Lower lobe of right lung (tissue), 2 donors: Measurements from ENCODE around the gene RPRD1A. TPM values are rescaled to one million over a fixed set of nuclear protein-coding genes. Genes with fewer than 3 reads are reported as not detected.
A peak's percentile ranks its signal among the peaks of the same experiment; 100 is the strongest.

Experiments
- ATAC-seq, 2 donors: fragments of 200-7000 bp; cut with Tn5 transposase; one replicate each; pipeline ENCODE4 v1.9.1; 2020 to 2022; ENCODE audit warnings: mild to moderate bottlenecking in 2 of 2, moderate library complexity in 2 of 2
- DNase-seq: peaks from one replicate; pipeline ENCODE4 v3.0.0-alpha.2; 2020
- H3K27ac ChIP-seq: fragments of 200-600 bp; one replicate; pipeline ENCODE4 v1.8.0; 2022
- H3K27me3 ChIP-seq: fragments of 200-600 bp; one replicate; pipeline ENCODE4 v1.8.0; 2022; ENCODE audit warnings: low read depth
- H3K36me3 ChIP-seq: fragments of 200-600 bp; one replicate; pipeline ENCODE4 v1.8.0; 2022; ENCODE audit warnings: mild to moderate bottlenecking
- H3K4me1 ChIP-seq: fragments of 200-600 bp; one replicate; pipeline ENCODE4 v1.8.0; 2022
- H3K4me3 ChIP-seq: fragments of 200-600 bp; one replicate; pipeline ENCODE4 v1.8.0; 2022; ENCODE audit warnings: mild to moderate bottlenecking
- H3K9me3 ChIP-seq: fragments of 200-600 bp; one replicate; pipeline ENCODE4 v1.8.0; 2022
- intact Hi-C: fragments of 100-400 bp; cut with DNase I; formaldehyde crosslinking; loops from one replicate; pipeline ENCODE4 v1.11.0; 2022
- total RNA-seq: library from RNA; stranded (reverse); fragmentation: NEBNext Ultra II Directional; extraction: Animal tissue kit (Norgen Biotek cat#: 25700); gene quantifications from one replicate; pipeline ENCODE4 v1.2.1, GENCODE V29; 2021
- TF ChIP-seq, protein P1 (sequence below): fragments of 200-600 bp; IDR thresholded peaks from one replicate; pipeline ENCODE4 v1.8.0; 2022; ENCODE audit warnings: antibody characterized with exemption, mild to moderate bottlenecking
- donor health status: DM: no; HTN: yes; CAD: no; lungs with severe emphysema.

The RPRD1A gene
- total RNA-seq, 1 donor from 2014 or later: 39.1 TPM

DNA sequence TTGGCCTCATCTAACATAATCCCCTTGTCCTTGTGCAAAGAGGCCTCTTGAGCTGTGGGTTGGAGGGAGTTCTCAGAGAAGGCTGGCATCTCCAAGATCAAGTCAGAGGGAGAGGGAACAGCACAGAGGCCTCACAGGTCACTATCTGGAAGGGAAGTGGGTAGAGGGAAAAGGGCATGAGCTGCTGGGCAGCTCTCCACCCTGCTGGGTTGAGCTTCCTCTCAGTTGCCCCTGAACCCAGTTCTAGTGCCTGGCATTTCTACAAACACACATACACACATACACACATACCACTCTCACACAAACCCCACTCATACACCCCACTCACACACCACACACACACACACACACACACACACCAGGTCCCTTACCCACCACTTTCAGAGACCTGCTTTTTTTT lies 125.2 kb downstream of the RPRD1A start:
- Histone ChIP-seq H3K27me3 (no peaks in the 10 kb centered on the region), H3K27ac (no peak overlapping the region), H3K4me3 (no peak overlapping the region), H3K36me3 (no peaks in the 10 kb centered on the region), H3K9me3 (no peaks in the 10 kb centered on the region), H3K4me1 (no peaks in the 10 kb centered on the region)
- intact Hi-C loops: loop anchor here (10.0 kb wide), 1 partner anchor 187 kb away; no protein-coding TSS in a partner anchor
- ATAC-seq (peak; percentile 29 to 55), DNase-seq (no peak)
- TF ChIP-seq, protein P1, sequence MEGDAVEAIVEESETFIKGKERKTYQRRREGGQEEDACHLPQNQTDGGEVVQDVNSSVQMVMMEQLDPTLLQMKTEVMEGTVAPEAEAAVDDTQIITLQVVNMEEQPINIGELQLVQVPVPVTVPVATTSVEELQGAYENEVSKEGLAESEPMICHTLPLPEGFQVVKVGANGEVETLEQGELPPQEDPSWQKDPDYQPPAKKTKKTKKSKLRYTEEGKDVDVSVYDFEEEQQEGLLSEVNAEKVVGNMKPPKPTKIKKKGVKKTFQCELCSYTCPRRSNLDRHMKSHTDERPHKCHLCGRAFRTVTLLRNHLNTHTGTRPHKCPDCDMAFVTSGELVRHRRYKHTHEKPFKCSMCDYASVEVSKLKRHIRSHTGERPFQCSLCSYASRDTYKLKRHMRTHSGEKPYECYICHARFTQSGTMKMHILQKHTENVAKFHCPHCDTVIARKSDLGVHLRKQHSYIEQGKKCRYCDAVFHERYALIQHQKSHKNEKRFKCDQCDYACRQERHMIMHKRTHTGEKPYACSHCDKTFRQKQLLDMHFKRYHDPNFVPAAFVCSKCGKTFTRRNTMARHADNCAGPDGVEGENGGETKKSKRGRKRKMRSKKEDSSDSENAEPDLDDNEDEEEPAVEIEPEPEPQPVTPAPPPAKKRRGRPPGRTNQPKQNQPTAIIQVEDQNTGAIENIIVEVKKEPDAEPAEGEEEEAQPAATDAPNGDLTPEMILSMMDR: no peak

DNA sequence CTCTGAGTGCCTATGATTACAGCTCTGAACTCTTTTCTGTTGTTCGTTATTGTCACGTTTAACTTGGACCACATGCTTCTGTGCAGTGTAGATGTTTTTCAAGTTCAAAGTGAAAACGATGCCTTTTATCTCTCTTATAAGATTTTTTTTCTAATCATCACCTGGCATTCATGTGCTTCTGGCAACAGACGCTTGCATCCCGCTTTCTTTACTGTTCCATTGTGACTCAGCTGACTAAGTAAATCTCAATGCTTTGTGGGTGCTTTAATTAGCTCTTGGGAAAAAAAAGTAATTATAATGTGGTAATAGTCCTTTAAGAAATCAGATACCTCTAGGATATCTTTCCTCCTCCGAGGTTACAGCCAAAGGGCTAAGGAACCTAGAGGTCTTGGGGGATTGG lies 126.1 kb downstream of the RPRD1A start:
- no peak for ATAC-seq
- TF ChIP-seq, protein P1: no peak
- no peak overlapping the region for H3K27ac ChIP-seq

More for the DNA sequence above, 126.1 kb downstream of the RPRD1A start:
- no peaks in the 10 kb centered on the region for H3K36me3 ChIP-seq
- H3K9me3 ChIP-seq: no peaks in the 10 kb centered on the region
- H3K4me3 ChIP-seq: no peak overlapping the region
- no peaks in the 10 kb centered on the region for H3K4me1 ChIP-seq
- no peak for DNase-seq
- no peaks in the 10 kb centered on the region for H3K27me3 ChIP-seq
- intact Hi-C loops: loop anchor here (10.0 kb wide), 1 partner anchor 186 kb away; no protein-coding TSS in a partner anchor

Other genes with a start within 250 kb of the RPRD1A start
- 28.9 TPM for gene SLC39A6, start 61.8 kb upstream of the RPRD1A start, total RNA-seq
- 62.2 TPM for gene ELP2, start 62.3 kb upstream of the RPRD1A start, total RNA-seq
- 4.2 TPM for gene MOCOS, start 119.9 kb upstream of the RPRD1A start, total RNA-seq
- gene FHOD3, start 230.2 kb upstream of the RPRD1A start, total RNA-seq: 2.5 TPM